H9 (cell line): ENCODE results near the gene GPR171. TPM values are rescaled to one million over a fixed set of nuclear protein-coding genes. Genes with fewer than 3 reads are reported as not detected.

ENCODE experiments used
- DNase-seq: peaks from one replicate; pipeline ENCODE4 v3.0.0-alpha.2; 2017
- H2AFZ ChIP-seq: one replicate; pipeline ENCODE4 v1.6.1; 2013; ENCODE audit warnings: mild to moderate bottlenecking, low read length, control low read depth, moderate library complexity
- H2AK5ac ChIP-seq: 2 replicates; pipeline ENCODE4 v1.6.1; 2013; ENCODE audit warnings: low read length, control low read depth, mixed read lengths; ENCODE audit not compliant: insufficient read length
- H2BK120ac ChIP-seq: one replicate; pipeline ENCODE4 v1.6.1; 2013; ENCODE audit warnings: low read depth, mild to moderate bottlenecking, low read length, control low read depth, inconsistent platforms; ENCODE audit not compliant: poor library complexity, severe bottlenecking
- H2BK12ac ChIP-seq: 2 replicates; pipeline ENCODE4 v1.6.1; 2013; ENCODE audit warnings: low read length, control low read depth, mixed read lengths, low read depth; ENCODE audit not compliant: insufficient read length
- H2BK15ac ChIP-seq: 2 replicates; pipeline ENCODE4 v1.6.1; 2013; ENCODE audit warnings: low read depth, low read length, control low read depth
- H2BK20ac ChIP-seq: one replicate; pipeline ENCODE4 v1.6.1; 2013; ENCODE audit warnings: low read depth, mild to moderate bottlenecking, low read length, control low read depth, inconsistent platforms; ENCODE audit not compliant: poor library complexity, severe bottlenecking
- H2BK5ac ChIP-seq: 2 replicates; pipeline ENCODE4 v1.6.1; 2013; ENCODE audit warnings: low read length, control low read depth, mixed read lengths; ENCODE audit not compliant: insufficient read length
- H3K14ac ChIP-seq: 2 replicates; pipeline ENCODE4 v1.6.1; 2013; ENCODE audit warnings: low read length, control low read depth; ENCODE audit not compliant: insufficient read depth
- H3K18ac ChIP-seq: 2 replicates; pipeline ENCODE4 v1.6.1; 2013; ENCODE audit warnings: low read depth, mild to moderate bottlenecking, mixed read lengths, low read length, control low read depth; ENCODE audit not compliant: insufficient read length
- H3K23ac ChIP-seq: 2 replicates; pipeline ENCODE4 v1.6.1; 2013; ENCODE audit warnings: low read length, control low read depth, mixed read lengths, low read depth; ENCODE audit not compliant: insufficient read length
- H3K23me2 ChIP-seq: 2 replicates; pipeline ENCODE4 v1.6.1; 2013; ENCODE audit warnings: low read depth, mild to moderate bottlenecking, mixed read lengths, low read length, control low read depth; ENCODE audit not compliant: insufficient read length, poor library complexity, severe bottlenecking
- H3K27ac ChIP-seq: 2 replicates; pipeline ENCODE4 v1.5.1; 2013; ENCODE audit warnings: low read length, control low read depth, mixed read lengths, low read depth; ENCODE audit not compliant: insufficient read length
- H3K27me3 ChIP-seq: 2 replicates; pipeline ENCODE4 v1.6.1; 2013; ENCODE audit warnings: low read length, control low read depth, inconsistent platforms; ENCODE audit not compliant: insufficient read depth
- H3K4ac ChIP-seq: 2 replicates; pipeline ENCODE4 v1.6.1; 2013; ENCODE audit warnings: low read depth, mild to moderate bottlenecking, control low read depth, inconsistent platforms, low read length, moderate library complexity
- H3K4me1 ChIP-seq: 2 replicates; pipeline ENCODE4 v1.6.1; 2013; ENCODE audit warnings: low read length, control low read depth, inconsistent platforms; ENCODE audit not compliant: insufficient read depth
- H3K4me2 ChIP-seq: 2 replicates; pipeline ENCODE4 v1.6.1; 2013; ENCODE audit warnings: low read length, control low read depth, mixed read lengths; ENCODE audit not compliant: insufficient read length, insufficient read depth
- H3K56ac ChIP-seq: 2 replicates; pipeline ENCODE4 v1.6.1; 2013; ENCODE audit warnings: low read depth, mild to moderate bottlenecking, mixed read lengths, low read length, control low read depth; ENCODE audit not compliant: insufficient read length
- H3K79me1 ChIP-seq: 2 replicates; pipeline ENCODE4 v1.6.1; 2013; ENCODE audit warnings: low read depth, mild to moderate bottlenecking, moderate library complexity, low read length, control low read depth, inconsistent platforms; ENCODE audit not compliant: insufficient read depth, poor library complexity, severe bottlenecking
- H3K79me2 ChIP-seq: 2 replicates; pipeline ENCODE4 v1.6.1; 2013; ENCODE audit warnings: low read length, control low read depth, inconsistent platforms; ENCODE audit not compliant: insufficient read depth
- H3K9ac ChIP-seq: 2 replicates; pipeline ENCODE4 v1.6.1; 2013; ENCODE audit warnings: low read length, control low read depth, mixed read lengths; ENCODE audit not compliant: insufficient read length; ENCODE audit errors: extremely low read depth
- H3K9me3 ChIP-seq: one replicate; pipeline ENCODE4 v1.6.1; 2013; ENCODE audit warnings: low read depth, low read length, inconsistent platforms; ENCODE audit not compliant: control insufficient read depth
- H3T11ph ChIP-seq: one replicate; pipeline ENCODE4 v1.6.1; 2013; ENCODE audit warnings: mild to moderate bottlenecking, low read length, control low read depth, inconsistent platforms
- H4K20me1 ChIP-seq: one replicate; pipeline ENCODE4 v1.6.1; 2013; ENCODE audit not compliant: control insufficient read depth, insufficient read length, insufficient read depth
- H4K5ac ChIP-seq: 2 replicates; pipeline ENCODE4 v1.6.1; 2013; ENCODE audit warnings: low read depth, mild to moderate bottlenecking, mixed read lengths, low read length, control low read depth; ENCODE audit not compliant: insufficient read length
- H4K8ac ChIP-seq: replicated peaks from 2 replicates; pipeline ENCODE4 v1.6.1; 2013; ENCODE audit warnings: low read length, control low read depth, mixed read lengths, low read depth; ENCODE audit not compliant: insufficient read length
- H4K91ac ChIP-seq: 2 replicates; pipeline ENCODE4 v1.6.1; 2013; ENCODE audit warnings: low read depth, mild to moderate bottlenecking, moderate library complexity, mixed read lengths, low read length, control low read depth; ENCODE audit not compliant: insufficient read length
- H3K27ac Mint-ChIP-seq, 3 experiments: 2 replicates in 2 of 3; 3 replicates in 1 of 3; pipeline ENCODE4 v1.8.0; 2020 to 2021; ENCODE audit warnings: mixed read lengths in 3 of 3, mild to moderate bottlenecking in 1 of 3, moderate library complexity in 1 of 3
- H3K27me3 Mint-ChIP-seq: 2 replicates; pipeline ENCODE4 v1.8.0; 2021; ENCODE audit warnings: low read depth, mild to moderate bottlenecking, moderate library complexity, mixed read lengths
- H3K36me3 Mint-ChIP-seq, 3 experiments: 2 replicates in 2 of 3; 3 replicates in 1 of 3; pipeline ENCODE4 v1.8.0; 2020 to 2021; ENCODE audit warnings: low read depth in 3 of 3, mixed read lengths in 3 of 3; ENCODE audit not compliant: insufficient read depth in 1 of 3
- H3K4me1 Mint-ChIP-seq, 2 experiments: 2 replicates each; pipeline ENCODE4 v1.8.0; 2020; ENCODE audit warnings: mixed read lengths in 2 of 2
- H3K4me3 Mint-ChIP-seq, 2 experiments: 2 replicates in 1 of 2; 3 replicates in 1 of 2; pipeline ENCODE4 v1.8.0; 2020 to 2021; ENCODE audit warnings: mild to moderate bottlenecking in 2 of 2, mixed read lengths in 2 of 2, moderate library complexity in 1 of 2
- H3K9me3 Mint-ChIP-seq, 2 experiments: 2 replicates in 1 of 2; 3 replicates in 1 of 2; pipeline ENCODE4 v1.8.0; 2020; ENCODE audit warnings: mild to moderate bottlenecking in 2 of 2, mixed read lengths in 2 of 2, moderate library complexity in 1 of 2
- CTCF ChIP-seq: fragments of 200-600 bp; sonication (generic); conservative IDR thresholded peaks from 3 replicates; pipeline ENCODE4 v1.8.0; 2021; ENCODE audit warnings: antibody characterized with exemption, mild to moderate bottlenecking
- WGBS: extraction: QIAGEN DNeasy Blood & Tissue Kit; methylation state at CpG from one replicate; pipeline ENCODE4 v1.1.7; 2013; ENCODE audit warnings: missing lambda C conversion rate, low lambda C conversion rate, mixed read lengths; ENCODE audit not compliant: insufficient read length; ENCODE audit errors: extremely low coverage; 5-methylcytosine and 5-hydroxymethylcytosine counted together
- long read RNA-seq: library from polyadenylated mRNA; unstranded; transcript quantifications from one replicate; pipeline ENCODE4 v2.0.0, GENCODE V29; 2020
- total RNA-seq: library from RNA; stranded (reverse); gene quantifications from 2 replicates; pipeline ENCODE4 v1.2.1, GENCODE V29; 2021

The GPR171 gene
- total RNA-seq, result not detected in 2 replicates
- long read RNA-seq, result 0 reads

- H2AFZ ChIP-seq, result no peak within 1 kb of the TSS
These were observed at the start of gene GPR171 for GRCh38 chr3:151203051-151203420. Gene GPR171 (minus strand): TSS chr3:151203216. CDS start chr3:151199386, 3,830 bp downstream.

More at GRCh38 chr3:151203051-151203420, at the start of gene GPR171:
- Histone ChIP-seq H4K91ac (no peak within 1 kb of the TSS), H4K5ac (no peak within 1 kb of the TSS), H4K8ac (no peak within 1 kb of the TSS), H3K23ac (no peak within 1 kb of the TSS), H3K9ac (no peak within 1 kb of the TSS), H3K14ac (no peak within 1 kb of the TSS), H2BK12ac (no peak within 1 kb of the TSS), H4K20me1 (no peaks in the 10 kb centered on the region), H3K4me1 (no peaks in the 10 kb centered on the region), H3K23me2 (no peaks in the 10 kb centered on the region), H3K4me2 (no peak within 1 kb of the TSS), H3K56ac (no peak within 1 kb of the TSS), H2BK120ac (no peak within 1 kb of the TSS), H2BK20ac (no peak within 1 kb of the TSS), H3K27me3 (no peaks in the 10 kb centered on the region), H3K79me2 (no peaks in the 10 kb centered on the region), H3K27ac (no peak within 1 kb of the TSS), H3K4ac (no peak within 1 kb of the TSS), H2BK15ac (no peak within 1 kb of the TSS), H3K18ac (no peak within 1 kb of the TSS), H3T11ph (no peak within 1 kb of the TSS), H2AK5ac (no peak within 1 kb of the TSS), H3K9me3 (no peaks in the 10 kb centered on the region), H2BK5ac (no peak within 1 kb of the TSS), H3K79me1 (no peaks in the 10 kb centered on the region)
- Mint-ChIP-seq H3K27me3 (no peaks in the 10 kb centered on the region), H3K9me3 (no peaks in the 10 kb centered on the region), H3K27ac (no peak within 1 kb of the TSS), H3K4me1 (no peaks in the 10 kb centered on the region; a peak in 1 of 4 replicates), H3K4me3 (no peak within 1 kb of the TSS), H3K36me3 (no peaks in the 10 kb centered on the region)
- WGBS, result no CpG with 5 or more reads among the region's 3 CpGs
- no peak for DNase-seq
- no peak for TF ChIP-seq CTCF
